NCI-H2171 (cell line): Measurements from ENCODE around the gene ORAI3.

Experiments
- DNase-seq: peaks from one replicate; lab custom pipeline; 2025; lab: John Stamatoyannopoulos, UW

The ORAI3 gene

GRCh38 chr16:30948667-30949649 lies at the start of gene ORAI3:
ORAI3 (plus strand) TSS chr16:30949068; CDS start chr16:30949290, 222 bp downstream.
- peak; percentile 13 for DNase-seq

DNA sequence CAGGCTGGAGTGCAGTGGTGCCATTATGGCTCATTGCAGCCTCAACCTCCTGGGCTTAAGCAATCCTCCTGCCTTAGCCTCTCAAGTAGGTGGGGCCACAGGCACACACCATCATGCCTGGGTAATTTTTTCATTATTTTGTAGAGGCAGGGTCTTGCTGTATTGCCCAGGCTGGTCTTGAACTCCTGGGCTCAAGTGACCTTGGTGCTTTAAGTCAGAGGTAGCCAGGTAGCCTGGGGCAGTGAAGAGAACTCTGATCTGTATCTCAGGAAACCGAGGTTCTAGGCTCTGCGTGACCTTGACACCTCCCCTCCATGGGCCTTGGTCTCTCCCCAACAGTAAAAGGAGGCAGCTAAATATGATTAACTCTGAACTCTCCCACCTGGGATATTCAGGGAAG lies 49.1 kb upstream of the ORAI3 start:
- no peak for DNase-seq

DNA sequence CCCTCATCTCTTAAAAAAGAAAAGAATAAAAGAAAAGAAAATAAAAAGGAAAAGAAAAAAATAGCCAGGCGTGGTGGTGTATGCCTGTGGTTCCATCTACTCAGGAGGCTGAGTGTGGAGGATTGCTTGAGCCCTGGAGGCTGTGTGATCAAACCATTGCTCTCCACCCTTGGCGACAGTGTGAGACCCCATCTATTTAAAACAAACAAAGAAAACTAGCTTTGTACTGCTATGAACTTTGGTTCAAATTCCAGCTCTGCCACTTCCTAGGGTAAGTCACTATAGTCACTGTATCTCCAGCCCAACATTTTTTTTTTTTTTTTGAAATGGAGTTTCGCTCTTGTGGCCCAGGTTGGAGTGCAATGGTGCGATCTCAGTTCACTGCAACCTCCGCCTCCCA lies 48.3 kb upstream of the ORAI3 start:
- no peak for DNase-seq

DNA sequence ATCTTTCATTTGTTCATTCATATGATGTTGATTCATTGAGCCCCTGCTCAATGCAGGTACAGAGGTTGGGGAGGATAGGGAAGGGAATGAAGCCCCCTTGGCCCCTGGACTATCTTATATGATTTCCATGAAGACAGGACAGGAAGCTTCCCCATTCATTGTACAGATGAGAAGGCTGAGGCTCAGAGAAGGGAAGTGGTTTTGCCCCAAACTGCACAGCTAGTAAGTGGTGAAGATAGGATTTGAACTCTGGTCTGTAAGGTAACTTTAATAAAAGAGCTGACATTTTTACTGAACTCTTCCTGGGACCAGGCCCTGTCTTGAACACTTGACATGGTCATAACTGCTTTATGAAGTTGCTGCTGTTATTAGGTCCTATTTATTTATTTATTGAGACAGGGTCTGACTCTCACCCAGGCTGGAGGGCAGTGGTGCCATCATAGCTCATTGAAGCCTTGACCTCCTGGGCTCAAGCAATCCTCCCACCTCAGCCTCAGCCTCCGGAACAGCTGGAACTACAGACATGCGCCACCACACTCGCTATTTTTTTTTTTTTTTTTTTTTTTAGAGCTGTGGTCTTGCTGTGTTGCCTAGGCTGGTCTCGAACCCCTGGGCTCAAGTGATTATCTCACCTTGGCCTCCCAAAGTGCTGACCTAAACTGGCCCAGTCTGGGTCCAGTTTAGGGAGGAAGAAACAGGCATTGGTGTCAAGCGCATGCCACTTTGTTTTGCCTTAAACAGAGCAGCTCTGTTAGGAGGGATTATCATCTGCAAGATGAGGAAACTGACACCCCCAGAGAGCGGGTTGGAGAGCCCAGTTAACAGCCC lies 47.5 kb upstream of the ORAI3 start:
- no peak for DNase-seq

DNA sequence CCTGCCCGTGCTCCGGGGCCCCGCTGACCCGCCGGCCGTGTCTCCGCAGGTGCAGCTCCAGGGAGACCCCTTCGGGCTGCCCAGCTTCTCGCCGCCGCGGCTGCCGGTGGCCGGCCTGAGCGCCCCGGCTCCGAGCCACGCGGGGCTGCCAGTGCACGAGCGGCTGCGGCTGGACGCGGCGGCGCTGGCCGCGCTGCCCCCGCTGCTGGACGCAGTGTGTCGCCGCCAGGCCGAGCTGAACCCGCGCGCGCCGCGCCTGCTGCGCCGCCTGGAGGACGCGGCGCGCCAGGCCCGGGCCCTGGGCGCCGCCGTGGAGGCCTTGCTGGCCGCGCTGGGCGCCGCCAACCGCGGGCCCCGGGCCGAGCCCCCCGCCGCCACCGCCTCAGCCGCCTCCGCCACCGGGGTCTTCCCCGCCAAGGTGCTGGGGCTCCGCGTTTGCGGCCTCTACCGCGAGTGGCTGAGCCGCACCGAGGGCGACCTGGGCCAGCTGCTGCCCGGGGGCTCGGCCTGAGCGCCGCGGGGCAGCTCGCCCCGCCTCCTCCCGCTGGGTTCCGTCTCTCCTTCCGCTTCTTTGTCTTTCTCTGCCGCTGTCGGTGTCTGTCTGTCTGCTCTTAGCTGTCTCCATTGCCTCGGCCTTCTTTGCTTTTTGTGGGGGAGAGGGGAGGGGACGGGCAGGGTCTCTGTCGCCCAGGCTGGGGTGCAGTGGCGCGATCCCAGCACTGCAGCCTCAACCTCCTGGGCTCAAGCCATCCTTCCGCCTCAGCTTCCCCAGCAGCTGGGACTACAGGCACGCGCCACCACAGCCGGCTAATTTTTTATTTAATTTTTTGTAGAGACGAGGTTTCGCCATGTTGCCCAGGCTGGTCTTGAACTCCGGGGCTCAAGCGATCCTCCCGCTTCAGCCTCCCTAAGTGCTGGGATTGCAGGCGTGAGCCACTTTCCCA lies 46.6 kb upstream of the ORAI3 start:
- peak; percentile 47 for DNase-seq

GRCh38 chr16:30903002-30903401 lies 45.9 kb upstream of the ORAI3 start:
- DNase-seq: no peak

DNA sequence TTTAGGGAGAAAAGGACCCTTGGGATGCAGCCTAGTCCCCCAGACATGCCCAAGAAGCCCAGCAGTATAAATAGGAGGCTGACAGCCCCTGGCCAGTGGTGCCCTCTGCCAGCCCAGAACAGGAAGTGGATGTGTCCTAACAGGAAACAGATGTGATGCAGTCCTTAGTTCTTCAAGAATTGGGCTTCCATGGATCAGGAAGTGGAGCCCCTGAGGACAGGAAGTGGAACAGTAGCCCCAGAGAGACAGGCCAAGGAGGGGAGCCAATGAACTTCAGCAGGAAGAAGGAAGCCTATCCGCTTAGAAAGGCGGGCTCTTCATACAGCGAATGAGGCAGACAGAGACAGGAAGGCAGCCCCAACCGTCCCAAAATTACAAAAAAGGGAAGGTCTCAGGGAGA lies 45.3 kb upstream of the ORAI3 start:
- no peak for DNase-seq

- DNase-seq: no peak
Measured at GRCh38 chr16:30904114-30904780, 44.6 kb upstream of the ORAI3 start.

DNA sequence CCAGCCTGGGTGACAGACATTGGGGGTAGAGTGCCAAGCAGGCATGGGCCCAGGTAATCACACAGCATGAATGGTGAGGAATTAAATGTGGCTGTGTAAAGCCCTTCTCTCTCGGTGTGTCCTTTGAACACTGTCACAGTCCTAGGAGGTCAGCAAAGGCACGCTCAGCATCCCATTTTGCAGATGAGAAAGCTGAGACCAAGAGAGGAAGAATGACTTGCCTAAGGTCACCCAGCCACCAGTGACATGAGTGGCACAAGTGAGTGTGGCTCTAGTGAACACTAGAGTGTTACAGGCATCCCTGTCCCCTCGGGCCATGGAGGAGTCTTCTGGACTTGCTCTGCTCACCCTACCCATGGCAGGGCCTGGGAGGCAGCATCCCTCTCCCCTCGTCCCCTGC lies 41.8 kb upstream of the ORAI3 start:
- no peak for DNase-seq

- DNase-seq: no peak
Measured at GRCh38 chr16:30910427-30911029, 38.3 kb upstream of the ORAI3 start.

DNA sequence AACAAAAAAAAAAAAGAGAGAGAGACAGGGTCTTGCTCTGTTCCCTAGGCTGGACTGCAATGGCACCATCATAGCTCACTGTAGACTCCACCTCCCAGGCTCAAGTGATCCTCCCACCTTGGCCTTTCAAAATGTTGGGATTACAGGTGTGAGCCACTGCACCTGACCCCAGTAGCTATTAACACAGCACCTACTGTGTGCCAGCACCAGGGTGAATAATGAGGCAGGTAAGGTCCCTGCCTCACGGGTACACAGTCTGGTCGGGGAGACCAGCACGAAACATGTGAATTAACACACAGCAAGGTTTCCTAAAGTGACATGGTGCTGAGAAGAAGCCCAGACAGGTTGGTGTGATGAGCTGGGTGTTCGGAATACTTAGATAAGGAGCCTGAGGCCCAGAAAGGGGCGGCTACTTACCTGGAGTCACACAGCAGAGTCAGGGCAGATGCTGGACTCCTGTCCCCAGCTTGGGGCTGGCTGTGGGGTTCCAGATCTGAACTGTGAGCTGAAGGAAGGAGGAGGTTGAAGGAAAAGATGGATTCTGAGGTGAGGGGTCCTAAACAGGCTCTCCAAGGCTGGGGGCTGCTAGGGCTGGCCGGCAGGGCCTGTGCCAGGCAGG lies 36.0 kb upstream of the ORAI3 start:
- no peak for DNase-seq

DNA sequence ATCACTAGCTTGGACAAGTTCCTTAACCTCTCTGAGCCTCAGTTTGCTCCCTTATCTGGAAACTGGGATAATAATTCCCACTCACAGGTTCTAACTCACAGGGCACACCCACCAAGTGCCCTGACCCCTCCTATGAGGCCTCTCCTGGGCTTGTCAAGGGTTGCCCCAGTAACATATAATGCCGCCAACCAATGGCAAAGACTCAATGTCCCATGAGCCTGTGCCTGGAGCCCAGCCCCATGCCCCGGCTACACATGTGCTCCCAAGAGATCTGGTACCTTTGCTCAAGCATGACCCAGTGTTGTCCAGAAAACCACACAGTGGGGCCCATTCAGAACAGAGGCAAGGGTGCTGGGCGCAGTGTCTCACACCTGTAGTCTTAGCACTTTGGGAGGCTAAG lies 34.0 kb upstream of the ORAI3 start:
- no peak for DNase-seq

DNA sequence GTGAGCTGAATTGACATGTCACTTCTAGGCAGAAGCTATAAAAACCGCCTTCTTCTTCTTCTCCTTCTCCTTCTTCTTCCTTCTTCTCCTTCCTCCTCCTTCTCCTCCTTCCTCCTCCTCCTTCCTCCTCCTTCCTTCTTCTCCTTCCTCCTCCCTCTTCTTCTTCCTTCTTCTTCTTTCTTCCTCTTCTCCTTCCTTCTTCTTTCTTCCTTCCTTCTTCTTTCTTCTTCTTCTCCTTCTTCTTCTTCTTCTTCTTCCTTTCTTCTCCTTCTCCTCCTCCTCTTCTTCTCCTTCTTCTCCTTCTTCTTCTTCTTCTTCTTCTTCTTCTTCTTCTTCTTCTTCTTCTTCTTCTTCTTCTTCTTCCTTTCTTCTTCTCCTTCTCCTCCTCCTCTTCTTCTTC lies 30.3 kb upstream of the ORAI3 start:
- DNase-seq: no peak

GRCh38 chr16:30920891-30921290 lies 28.0 kb upstream of the ORAI3 start:
- no peak for DNase-seq

DNA sequence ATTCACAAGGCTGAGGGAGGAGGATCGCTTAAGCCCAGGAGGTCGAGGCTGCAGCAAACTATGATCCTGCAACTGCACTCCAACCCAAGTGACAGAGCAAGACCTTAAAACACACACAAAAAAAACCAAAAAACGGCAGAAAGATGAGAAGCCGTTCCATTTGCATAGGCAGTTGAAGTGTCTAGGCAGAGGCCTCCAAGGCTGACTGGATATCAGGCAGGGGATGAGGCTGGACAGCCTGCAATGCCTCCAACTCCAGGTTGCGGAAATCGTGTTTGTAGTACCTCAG lies 27.5 kb upstream of the ORAI3 start:
- DNase-seq: no peak

DNA sequence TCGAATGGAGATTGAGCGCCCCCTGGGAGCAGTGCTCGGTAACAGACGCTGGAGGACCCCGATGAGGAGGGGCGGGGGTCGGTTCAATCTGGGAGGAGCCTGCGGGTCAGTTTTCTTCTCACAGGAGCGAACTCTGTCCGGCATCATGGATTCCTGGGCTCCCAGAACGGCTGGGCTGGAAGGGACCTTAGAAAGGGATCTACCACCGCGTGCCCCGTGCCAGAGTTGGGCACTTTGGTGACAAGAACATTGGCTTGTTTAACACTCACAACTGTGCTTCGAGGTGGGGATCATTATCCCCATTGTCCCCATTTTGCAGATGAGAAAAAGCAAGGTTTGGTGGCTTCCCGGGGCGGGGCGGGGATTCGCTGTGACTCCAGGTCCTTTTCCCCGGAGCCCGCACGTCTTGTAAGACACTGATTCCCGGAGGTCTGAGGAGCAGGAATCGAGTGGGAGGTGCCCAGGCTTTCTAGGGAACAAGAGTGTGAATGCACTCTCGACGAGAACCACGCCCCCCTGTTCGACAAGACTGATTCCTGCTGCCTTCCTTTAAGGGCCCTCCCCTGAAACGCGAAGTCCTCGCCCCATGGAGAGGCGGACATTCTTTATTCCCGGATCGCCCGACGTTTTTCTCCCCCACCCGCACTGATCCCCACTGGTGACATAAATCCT lies 27.0 kb upstream of the ORAI3 start:
- DNase-seq: peak; percentile 86

GRCh38 chr16:30922420-30922959 lies 26.4 kb upstream of the ORAI3 start:
- DNase-seq: peak; percentile 98

DNA sequence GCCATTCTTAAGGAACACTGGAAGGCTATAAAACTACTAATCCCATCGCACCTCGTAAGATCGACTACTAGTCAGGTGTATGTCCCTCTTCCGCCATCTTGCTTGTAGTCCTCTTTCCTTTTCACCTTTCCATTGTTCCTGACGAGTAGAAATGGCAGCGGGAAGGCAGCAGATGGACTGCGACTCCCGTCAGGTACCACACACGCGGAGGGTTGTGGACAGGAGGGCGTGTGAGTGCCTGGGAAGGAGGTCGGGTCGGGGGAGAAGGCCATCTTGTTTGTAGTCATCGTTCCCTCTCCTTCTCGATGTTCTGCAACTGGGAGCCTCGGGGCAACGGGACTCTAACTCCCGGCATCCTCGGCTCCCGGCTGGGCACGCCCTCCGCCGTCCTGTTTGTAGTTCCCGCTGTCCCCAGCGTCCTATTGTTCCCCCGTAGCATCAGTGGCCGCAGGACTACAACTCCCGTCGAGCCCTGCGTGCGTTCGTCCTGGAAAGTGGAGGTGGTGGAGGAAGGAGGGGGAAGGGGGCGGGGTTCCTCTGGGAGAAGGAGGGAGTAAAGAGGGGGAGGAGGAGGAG lies 25.8 kb upstream of the ORAI3 start:
- DNase-seq: peak; percentile 98

GRCh38 chr16:30923554-30924075 lies 25.3 kb upstream of the ORAI3 start, which contains the start of gene FBXL19:
FBXL19 (plus strand) TSS chr16:30923572; CDS start chr16:30925755, 2,183 bp downstream.
- peak; percentile 57 for DNase-seq
